GM19351 (cell line): ENCODE data around the gene BCL2L13.

Experiments used
- ATAC-seq: cut with Tn5 transposase; IDR thresholded peaks from one replicate; pipeline ENCODE4 v1.9.1; 2021; ENCODE audit warnings: mild to moderate bottlenecking, moderate library complexity; ENCODE audit not compliant: unreplicated experiment

Gene BCL2L13

GRCh38 chr22:17726006-17726927 lies 87.7 kb downstream of the BCL2L13 start:
- ATAC-seq, result no peak

- no peak for ATAC-seq
Measured at GRCh38 chr22:17726928-17727897, 88.7 kb downstream of the BCL2L13 start.

- no peak for ATAC-seq
Measured at GRCh38 chr22:17728786-17729185, 90.2 kb downstream of the BCL2L13 start.

- no peak for ATAC-seq
Measured at GRCh38 chr22:17729561-17729960, 91.0 kb downstream of the BCL2L13 start.

- ATAC-seq, result no peak
Measured at GRCh38 chr22:17732251-17732854, 93.8 kb downstream of the BCL2L13 start.

GRCh38 chr22:17733466-17733865 lies 94.9 kb downstream of the BCL2L13 start:
- ATAC-seq, result no peak

GRCh38 chr22:17734187-17734586 lies 95.6 kb downstream of the BCL2L13 start:
- no peak for ATAC-seq

GRCh38 chr22:17738386-17739128 lies 100.0 kb downstream of the BCL2L13 start:
- no peak for ATAC-seq

- ATAC-seq, result no peak
Measured at GRCh38 chr22:17739196-17739975, 100.8 kb downstream of the BCL2L13 start.

- no peak for ATAC-seq
Measured at GRCh38 chr22:17741866-17742526, 103.4 kb downstream of the BCL2L13 start.

GRCh38 chr22:17742527-17742902 lies 104.0 kb downstream of the BCL2L13 start:
- ATAC-seq, result peak; percentile 64

- no peak for ATAC-seq
Measured at GRCh38 chr22:17743661-17744411, 105.3 kb downstream of the BCL2L13 start.

- ATAC-seq, result no peak
Measured at GRCh38 chr22:17744430-17744829, 105.9 kb downstream of the BCL2L13 start.

- no peak for ATAC-seq
Measured at GRCh38 chr22:17746916-17747315, 108.4 kb downstream of the BCL2L13 start.

- ATAC-seq, result no peak
Measured at GRCh38 chr22:17748555-17749353, 110.2 kb downstream of the BCL2L13 start.

GRCh38 chr22:17749605-17750395 lies 111.2 kb downstream of the BCL2L13 start:
- no peak for ATAC-seq

- no peak for ATAC-seq
Measured at GRCh38 chr22:17751596-17751995, 113.0 kb downstream of the BCL2L13 start.
